PFSK-1 (cell line): Measurements from ENCODE around the gene HYI.

Source experiments
- FOXP2 ChIP-seq: optimal IDR thresholded peaks from 2 replicates; pipeline ENCODE3; 2011; ENCODE audit warnings: borderline replicate concordance, control low read depth, inconsistent platforms; ENCODE audit not compliant: insufficient read depth; ENCODE audit errors: extremely low read length, extremely low read depth
- POLR2AphosphoS5 ChIP-seq: IDR thresholded peaks from 2 replicates; pipeline ENCODE4 v1.6.1; 2012; ENCODE audit warnings: low read depth, mild to moderate bottlenecking, control low read depth, low read length, moderate library complexity
- SIN3A ChIP-seq: IDR thresholded peaks from 2 replicates; pipeline ENCODE4 v1.6.1; 2012; ENCODE audit warnings: mild to moderate bottlenecking, low read length, moderate library complexity, borderline replicate concordance; ENCODE audit not compliant: insufficient read depth
- TAF1 ChIP-seq: IDR thresholded peaks from 2 replicates; pipeline ENCODE4 v1.6.1; 2012; ENCODE audit warnings: low read length, control low read depth, borderline replicate concordance; ENCODE audit not compliant: insufficient read depth
- TF ChIP-seq, protein P1 (sequence below), 2 experiments: IDR thresholded peaks; 2 replicates each; pipeline versions ENCODE4 v1.6.1 to v1.8.0; 2011 to 2012; ENCODE audit warnings: low read depth in 2 of 2, low read length in 2 of 2, control low read depth in 1 of 2, inconsistent platforms in 1 of 2, mild to moderate bottlenecking in 1 of 2, moderate library complexity in 1 of 2; ENCODE audit not compliant: insufficient read depth in 1 of 2

DNA sequence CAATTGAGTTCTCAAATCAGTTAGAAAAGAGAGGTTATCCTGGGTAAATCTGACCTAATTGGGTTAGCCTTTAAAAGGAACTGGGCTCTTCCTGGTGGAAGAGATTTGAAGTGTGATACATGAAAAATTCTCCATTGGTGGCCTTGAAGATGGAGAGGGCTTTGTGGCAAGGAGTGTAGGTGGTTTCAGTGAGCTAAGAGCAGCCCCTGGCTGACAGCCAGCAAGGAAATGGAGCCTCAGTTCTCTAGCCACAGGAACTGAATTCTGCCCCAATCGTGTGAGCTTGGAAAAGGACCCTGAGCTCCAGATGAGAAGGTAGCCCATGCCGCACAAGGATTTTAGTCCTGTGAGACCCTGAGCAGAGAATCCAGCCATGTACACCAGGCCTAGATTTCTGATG lies 12.7 kb upstream of the HYI start:
- TF ChIP-seq, protein P1, sequence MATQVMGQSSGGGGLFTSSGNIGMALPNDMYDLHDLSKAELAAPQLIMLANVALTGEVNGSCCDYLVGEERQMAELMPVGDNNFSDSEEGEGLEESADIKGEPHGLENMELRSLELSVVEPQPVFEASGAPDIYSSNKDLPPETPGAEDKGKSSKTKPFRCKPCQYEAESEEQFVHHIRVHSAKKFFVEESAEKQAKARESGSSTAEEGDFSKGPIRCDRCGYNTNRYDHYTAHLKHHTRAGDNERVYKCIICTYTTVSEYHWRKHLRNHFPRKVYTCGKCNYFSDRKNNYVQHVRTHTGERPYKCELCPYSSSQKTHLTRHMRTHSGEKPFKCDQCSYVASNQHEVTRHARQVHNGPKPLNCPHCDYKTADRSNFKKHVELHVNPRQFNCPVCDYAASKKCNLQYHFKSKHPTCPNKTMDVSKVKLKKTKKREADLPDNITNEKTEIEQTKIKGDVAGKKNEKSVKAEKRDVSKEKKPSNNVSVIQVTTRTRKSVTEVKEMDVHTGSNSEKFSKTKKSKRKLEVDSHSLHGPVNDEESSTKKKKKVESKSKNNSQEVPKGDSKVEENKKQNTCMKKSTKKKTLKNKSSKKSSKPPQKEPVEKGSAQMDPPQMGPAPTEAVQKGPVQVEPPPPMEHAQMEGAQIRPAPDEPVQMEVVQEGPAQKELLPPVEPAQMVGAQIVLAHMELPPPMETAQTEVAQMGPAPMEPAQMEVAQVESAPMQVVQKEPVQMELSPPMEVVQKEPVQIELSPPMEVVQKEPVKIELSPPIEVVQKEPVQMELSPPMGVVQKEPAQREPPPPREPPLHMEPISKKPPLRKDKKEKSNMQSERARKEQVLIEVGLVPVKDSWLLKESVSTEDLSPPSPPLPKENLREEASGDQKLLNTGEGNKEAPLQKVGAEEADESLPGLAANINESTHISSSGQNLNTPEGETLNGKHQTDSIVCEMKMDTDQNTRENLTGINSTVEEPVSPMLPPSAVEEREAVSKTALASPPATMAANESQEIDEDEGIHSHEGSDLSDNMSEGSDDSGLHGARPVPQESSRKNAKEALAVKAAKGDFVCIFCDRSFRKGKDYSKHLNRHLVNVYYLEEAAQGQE (IDR thresholded peaks at IDR 0.05; ENCODE audit: insufficient read depth in 1 of 2, low read depth in 2 of 2, low read length in 2 of 2): no peak
- TF ChIP-seq TAF1 (no peak), POLR2AphosphoS5 (no peak), SIN3A (no peak), FOXP2 (no peak)
